Left ventricle myocardium inferior (tissue), 1 donor: ENCODE measurements around the gene SMTN. TPM values are rescaled to one million over a fixed set of nuclear protein-coding genes. Genes with fewer than 3 reads are reported as not detected.

Source experiments
- DNase-seq: peaks from one replicate; pipeline ENCODE4 v3.0.0-alpha.2; 2020
- H3K27ac ChIP-seq: fragments of 200-600 bp; replicated peaks from 2 replicates; pipeline ENCODE4 v1.8.0; 2021
- H3K27me3 ChIP-seq: fragments of 200-600 bp; 2 replicates; pipeline ENCODE4 v1.8.0; 2021; ENCODE audit warnings: low read depth
- H3K36me3 ChIP-seq: fragments of 200-600 bp; 2 replicates; pipeline ENCODE4 v1.8.0; 2021
- H3K4me1 ChIP-seq: fragments of 200-600 bp; 2 replicates; pipeline ENCODE4 v1.8.0; 2021
- H3K4me3 ChIP-seq: fragments of 200-600 bp; 2 replicates; pipeline ENCODE4 v1.8.0; 2021; ENCODE audit warnings: mild to moderate bottlenecking, moderate library complexity
- H3K9me3 ChIP-seq: fragments of 200-600 bp; replicated peaks from 2 replicates; pipeline ENCODE4 v1.8.0; 2021
- intact Hi-C: fragments of 100-400 bp; cut with micrococcal nuclease; formaldehyde crosslinking; loops from one replicate; pipeline ENCODE4 v1.11.0; 2022
- total RNA-seq: library from RNA; stranded (reverse); fragmentation: NEBNext Ultra II Directional; extraction: Animal tissue kit (Norgen Biotek cat#: 25700); gene quantifications from one replicate; pipeline ENCODE4 v1.2.1, GENCODE V29; 2021
- TF ChIP-seq, protein P1 (sequence below): fragments of 200-600 bp; IDR thresholded peaks from 2 replicates; pipeline ENCODE4 v1.8.0; 2021; ENCODE audit warnings: antibody characterized with exemption, mild to moderate bottlenecking, borderline replicate concordance
- donor health status: DM: no; HTN: yes; CAD: no; lungs with severe emphysema.

The SMTN gene
- total RNA-seq, 1 donor from 2014 or later = 245 TPM

DNA sequence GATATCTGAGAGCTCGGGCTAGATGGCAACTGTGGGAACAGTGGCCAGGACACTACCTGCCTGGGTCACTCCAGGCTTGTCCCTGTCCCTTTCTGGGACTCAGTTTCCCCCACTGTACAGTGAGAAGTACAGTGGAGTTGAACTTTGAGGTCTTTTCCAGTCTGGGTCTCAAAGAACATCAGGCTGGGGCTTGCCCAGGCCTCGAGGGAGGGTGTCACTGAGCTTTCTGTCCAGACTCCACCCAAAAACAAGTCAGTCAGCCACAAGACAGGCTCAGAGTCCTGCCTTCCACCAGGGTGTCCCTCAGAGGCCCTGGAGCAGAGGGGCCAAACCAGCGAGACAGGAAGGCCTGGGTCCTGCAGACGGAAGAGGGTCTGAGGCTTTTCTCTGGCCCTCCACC lies 61.2 kb downstream of the SMTN start:
- intact Hi-C loops = no loop called here

DNA sequence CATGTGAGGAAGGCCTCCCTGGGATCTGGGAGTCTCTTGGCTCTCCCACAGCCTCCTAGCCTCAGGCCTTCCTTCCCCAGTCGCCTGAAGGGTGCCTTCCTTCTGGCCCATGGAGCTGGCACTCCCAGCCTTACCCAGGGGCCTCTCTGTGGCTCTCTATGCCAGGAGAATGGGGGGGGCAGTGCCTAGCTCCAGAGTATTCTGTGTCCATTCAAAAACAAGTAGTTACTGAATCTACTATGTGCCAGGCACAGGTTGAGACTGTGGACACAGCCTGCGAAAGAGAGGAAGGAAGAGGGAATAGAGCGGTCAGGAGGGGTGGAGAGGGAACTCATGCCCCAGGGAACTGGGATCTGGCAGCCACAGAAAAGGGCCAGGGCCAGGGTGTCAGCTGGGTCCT lies 61.9 kb downstream of the SMTN start:
- TF ChIP-seq, protein P1, sequence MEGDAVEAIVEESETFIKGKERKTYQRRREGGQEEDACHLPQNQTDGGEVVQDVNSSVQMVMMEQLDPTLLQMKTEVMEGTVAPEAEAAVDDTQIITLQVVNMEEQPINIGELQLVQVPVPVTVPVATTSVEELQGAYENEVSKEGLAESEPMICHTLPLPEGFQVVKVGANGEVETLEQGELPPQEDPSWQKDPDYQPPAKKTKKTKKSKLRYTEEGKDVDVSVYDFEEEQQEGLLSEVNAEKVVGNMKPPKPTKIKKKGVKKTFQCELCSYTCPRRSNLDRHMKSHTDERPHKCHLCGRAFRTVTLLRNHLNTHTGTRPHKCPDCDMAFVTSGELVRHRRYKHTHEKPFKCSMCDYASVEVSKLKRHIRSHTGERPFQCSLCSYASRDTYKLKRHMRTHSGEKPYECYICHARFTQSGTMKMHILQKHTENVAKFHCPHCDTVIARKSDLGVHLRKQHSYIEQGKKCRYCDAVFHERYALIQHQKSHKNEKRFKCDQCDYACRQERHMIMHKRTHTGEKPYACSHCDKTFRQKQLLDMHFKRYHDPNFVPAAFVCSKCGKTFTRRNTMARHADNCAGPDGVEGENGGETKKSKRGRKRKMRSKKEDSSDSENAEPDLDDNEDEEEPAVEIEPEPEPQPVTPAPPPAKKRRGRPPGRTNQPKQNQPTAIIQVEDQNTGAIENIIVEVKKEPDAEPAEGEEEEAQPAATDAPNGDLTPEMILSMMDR = no peak
- Histone ChIP-seq H3K27ac (no peak overlapping the region), H3K9me3 (no peaks in the 10 kb centered on the region), H3K36me3 (no peaks in the 10 kb centered on the region), H3K4me1 (peaks cover 12% of the 10 kb centered on the region), H3K4me3 (no peak overlapping the region), H3K27me3 (peaks cover 22% of the 10 kb centered on the region)
- intact Hi-C loops = no loop called here
- DNase-seq = no peak

More for the DNA sequence above, 61.2 kb downstream of the SMTN start:
- TF ChIP-seq, protein P1 = no peak
- Histone ChIP-seq H3K36me3 (no peaks in the 10 kb centered on the region), H3K27ac (no peak overlapping the region), H3K27me3 (peaks cover 26% of the 10 kb centered on the region), H3K4me3 (no peak overlapping the region), H3K9me3 (no peaks in the 10 kb centered on the region), H3K4me1 (peaks cover 9% of the 10 kb centered on the region)
- DNase-seq = no peak

DNA sequence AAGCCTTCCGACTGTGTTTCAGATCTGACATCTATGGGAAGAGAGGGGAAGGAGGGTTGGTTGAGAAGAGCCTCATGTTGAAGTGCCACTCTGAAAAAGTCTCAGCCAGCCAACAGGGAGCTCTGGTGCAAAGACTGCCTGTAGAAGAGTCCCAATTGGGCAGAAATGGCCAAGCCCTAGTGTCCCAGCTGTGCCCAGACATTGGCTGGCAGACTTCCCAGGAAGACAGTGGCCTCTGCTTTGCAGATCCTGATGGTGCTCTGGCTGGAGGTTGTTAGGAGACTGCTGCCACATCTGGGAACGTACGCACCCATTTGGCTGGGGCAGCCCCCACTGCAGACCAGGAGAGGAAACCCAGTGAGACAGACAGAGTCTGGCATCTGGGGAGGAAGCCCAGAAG lies 62.4 kb downstream of the SMTN start:
- DNase-seq = no peak
- Histone ChIP-seq H3K4me1 (peaks cover 17% of the 10 kb centered on the region), H3K9me3 (no peaks in the 10 kb centered on the region), H3K36me3 (no peaks in the 10 kb centered on the region), H3K27ac (no peak overlapping the region), H3K4me3 (no peak overlapping the region), H3K27me3 (peaks cover 17% of the 10 kb centered on the region)
- intact Hi-C loops = no loop called here
- TF ChIP-seq, protein P1 = no peak

DNA sequence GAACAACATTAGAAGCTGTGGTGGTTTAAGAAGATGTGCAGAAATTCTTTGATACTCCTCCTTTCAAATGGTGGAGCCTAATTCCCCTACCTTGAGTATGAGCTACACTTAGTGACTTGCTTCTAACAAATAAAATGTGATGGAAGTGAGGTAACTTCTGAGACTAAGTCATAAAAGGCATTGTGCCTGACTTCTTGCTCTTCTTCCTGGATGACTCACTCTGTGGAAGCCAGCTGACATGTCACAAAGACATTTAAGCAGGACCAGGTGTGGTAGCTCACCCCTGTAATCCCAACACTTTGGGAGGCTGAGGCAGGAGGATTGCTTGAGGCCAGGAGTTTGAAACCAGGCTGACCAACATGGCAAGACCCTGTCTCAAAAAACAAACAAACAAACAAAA lies 63.1 kb downstream of the SMTN start:
- intact Hi-C loops = no loop called here
- H3K4me1 ChIP-seq = peaks cover 22% of the 10 kb centered on the region
- DNase-seq = no peak

DNA sequence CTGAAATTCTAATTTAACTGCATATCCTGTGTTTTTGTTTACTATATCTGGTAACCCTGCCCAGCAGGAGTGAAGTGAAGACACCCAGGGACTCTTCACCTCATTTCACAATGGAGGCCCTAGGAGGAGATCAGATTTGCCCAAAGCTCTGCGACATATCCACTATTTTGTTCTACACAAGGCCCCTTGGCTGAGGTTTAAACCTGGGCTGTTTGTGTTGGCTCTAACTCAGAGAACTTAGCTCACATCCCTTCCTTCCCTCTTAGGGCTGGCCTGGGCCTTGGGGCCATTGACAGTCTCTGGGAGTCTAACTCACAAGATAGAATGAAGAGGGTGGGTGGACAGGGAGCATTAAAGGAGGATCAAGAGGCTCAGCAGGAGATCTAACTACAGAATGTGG lies 67.4 kb downstream of the SMTN start:
- DNase-seq = no peak
- no peaks in the 10 kb centered on the region for H3K27me3 ChIP-seq
- intact Hi-C loops = loop anchor here (5.0 kb wide), 2 partner anchors 36 to 201 kb away; no protein-coding TSS in a partner anchor
- peaks cover 13% of the 10 kb centered on the region for H3K4me1 ChIP-seq
- H3K36me3 ChIP-seq = no peaks in the 10 kb centered on the region
- no peak overlapping the region for H3K4me3 ChIP-seq
- H3K9me3 ChIP-seq = no peaks in the 10 kb centered on the region
- H3K27ac ChIP-seq = peak overlapping the region; percentile 83
- TF ChIP-seq, protein P1 = no peak

More for the DNA sequence above, 63.1 kb downstream of the SMTN start:
- Histone ChIP-seq H3K27me3 (peaks cover 10% of the 10 kb centered on the region), H3K36me3 (no peaks in the 10 kb centered on the region), H3K27ac (no peak overlapping the region), H3K9me3 (no peaks in the 10 kb centered on the region), H3K4me3 (no peak overlapping the region)
- TF ChIP-seq, protein P1 = no peak
